ENCODE data around the gene FOXN3. TPM values are rescaled to one million over a fixed set of nuclear protein-coding genes. Genes with fewer than 3 reads are reported as not detected.

The FOXN3 gene
- total and polyA plus RNA-seq, 10 of the 15 experiments (the other 5 are each of a cell fraction or from before 2014, with no cell fraction given): 4.5 to 68.9 (median 29.7) TPM

DNA sequence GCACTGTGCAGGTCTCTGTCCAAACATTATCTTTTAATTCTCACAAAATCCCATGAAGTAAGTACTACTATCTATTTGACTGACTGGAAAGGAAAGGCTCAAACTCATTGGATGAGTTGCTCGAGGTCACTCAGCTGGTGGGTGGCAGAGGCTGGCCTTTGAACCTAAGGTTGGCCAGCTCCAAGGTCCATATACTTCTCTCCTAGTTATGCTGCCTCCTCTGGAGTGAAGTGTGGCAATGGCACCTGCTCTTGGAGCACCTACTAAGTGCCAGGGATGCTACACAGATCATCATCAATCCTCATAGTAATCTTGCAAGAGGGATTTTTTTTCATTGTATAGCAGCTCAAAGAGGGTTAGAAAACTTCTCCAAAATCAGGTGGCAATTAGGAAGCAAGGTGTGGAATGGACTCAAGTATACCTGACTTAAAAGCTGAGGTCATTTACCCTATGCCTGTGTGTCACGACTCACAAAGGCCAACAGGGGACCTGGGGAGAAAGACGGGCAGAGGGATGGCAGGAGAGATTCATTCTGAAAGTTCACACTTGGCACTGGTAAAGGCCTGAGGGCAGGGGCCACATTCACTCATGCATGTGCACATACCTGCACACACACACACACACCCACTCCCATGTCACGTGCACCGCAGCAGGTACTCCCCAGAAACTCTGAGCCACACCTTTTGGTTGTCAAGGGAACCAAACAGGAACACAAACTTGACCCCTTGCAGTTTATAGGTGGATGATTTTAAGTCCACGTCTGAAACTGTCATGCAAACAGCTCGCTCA, 146.4 kb downstream of the FOXN3 start (continued):
- TF ChIP-seq PKNOX1 (IDR thresholded peaks at IDR 0.05) (no peak), MYC (IDR thresholded peaks at IDR 0.05; ENCODE audit: insufficient read depth, insufficient read length, insufficient replicate concordance, low read length, severe bottlenecking) (no peak), NRF1 (conservative IDR thresholded peaks at IDR 0.05; ENCODE audit: low read depth, low read length) (no peak), MXI1 (IDR thresholded peaks at IDR 0.05; ENCODE audit: low read depth, low read length) (peak; percentile 79; the same call in 1 of the 2 replicates), EGR1 (IDR thresholded peaks at IDR 0.05; ENCODE audit: borderline replicate concordance in 1 of 2, low read depth in 2 of 2, low read length in 2 of 2) (peak in 1 of 2 experiments; percentile 48; a peak in 1 of 3 replicates), ZNF384 (IDR thresholded peaks at IDR 0.05; ENCODE audit: borderline replicate concordance, low read depth, low read length) (no peak), RELB (IDR thresholded peaks at IDR 0.05; ENCODE audit: low read depth) (peak; percentile 27; the same call in 1 of the 2 replicates), DPF2 (IDR thresholded peaks at IDR 0.05) (peak; percentile 72), SMARCA5 (IDR thresholded peaks at IDR 0.05) (no peak), NR2C2 (IDR thresholded peaks at IDR 0.05; ENCODE audit: borderline replicate concordance, control insufficient read depth, insufficient read length, low read depth) (no peak), WRNIP1 (IDR thresholded peaks at IDR 0.05; ENCODE audit: borderline replicate concordance, low read depth, low read length) (no peak), ZNF217 (IDR thresholded peaks at IDR 0.05) (0 out of 2 replicates have a peak, but pooled peaks have one; percentile 29), MLLT1 (IDR thresholded peaks at IDR 0.05) (no peak; the same call in 1 of the 2 replicates), MYB (IDR thresholded peaks at IDR 0.05; ENCODE audit: borderline replicate concordance, low read depth, low read length) (no peak), NR2C1 (IDR thresholded peaks at IDR 0.05) (no peak), TARDBP (IDR thresholded peaks at IDR 0.05; ENCODE audit: borderline replicate concordance) (no peak), STAT3 (IDR thresholded peaks at IDR 0.05; ENCODE audit: low read depth, low read length) (no peak), FOXK2 (IDR thresholded peaks at IDR 0.05) (no peak), RCOR1 (conservative IDR thresholded peaks at IDR 0.05; ENCODE audit: low read depth, low read length) (no peak), MEF2A (IDR thresholded peaks at IDR 0.05; ENCODE audit: insufficient read depth, low read depth, low read length) (no peak), MTA2 (IDR thresholded peaks at IDR 0.05; ENCODE audit: low read depth) (peak; percentile 48; the same call in 1 of the 2 replicates)
- TF ChIP-seq, protein P1, sequence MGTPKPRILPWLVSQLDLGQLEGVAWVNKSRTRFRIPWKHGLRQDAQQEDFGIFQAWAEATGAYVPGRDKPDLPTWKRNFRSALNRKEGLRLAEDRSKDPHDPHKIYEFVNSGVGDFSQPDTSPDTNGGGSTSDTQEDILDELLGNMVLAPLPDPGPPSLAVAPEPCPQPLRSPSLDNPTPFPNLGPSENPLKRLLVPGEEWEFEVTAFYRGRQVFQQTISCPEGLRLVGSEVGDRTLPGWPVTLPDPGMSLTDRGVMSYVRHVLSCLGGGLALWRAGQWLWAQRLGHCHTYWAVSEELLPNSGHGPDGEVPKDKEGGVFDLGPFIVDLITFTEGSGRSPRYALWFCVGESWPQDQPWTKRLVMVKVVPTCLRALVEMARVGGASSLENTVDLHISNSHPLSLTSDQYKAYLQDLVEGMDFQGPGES (IDR thresholded peaks at IDR 0.05): no peak
- TF ChIP-seq, protein P2, sequence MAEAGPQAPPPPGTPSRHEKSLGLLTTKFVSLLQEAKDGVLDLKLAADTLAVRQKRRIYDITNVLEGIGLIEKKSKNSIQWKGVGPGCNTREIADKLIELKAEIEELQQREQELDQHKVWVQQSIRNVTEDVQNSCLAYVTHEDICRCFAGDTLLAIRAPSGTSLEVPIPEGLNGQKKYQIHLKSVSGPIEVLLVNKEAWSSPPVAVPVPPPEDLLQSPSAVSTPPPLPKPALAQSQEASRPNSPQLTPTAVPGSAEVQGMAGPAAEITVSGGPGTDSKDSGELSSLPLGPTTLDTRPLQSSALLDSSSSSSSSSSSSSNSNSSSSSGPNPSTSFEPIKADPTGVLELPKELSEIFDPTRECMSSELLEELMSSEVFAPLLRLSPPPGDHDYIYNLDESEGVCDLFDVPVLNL (IDR thresholded peaks at IDR 0.05; ENCODE audit: low read depth, low read length): no peak
